Neuron (in vitro differentiated cells): ENCODE data around the gene SEZ6L.

Source experiments
- H2AFZ ChIP-seq: one replicate; pipeline ENCODE4 v1.6.1; 2013; ENCODE audit warnings: low read depth, mild to moderate bottlenecking, inconsistent platforms, low read length, moderate library complexity
- H3K27me3 ChIP-seq: one replicate; pipeline ENCODE4 v1.6.1; 2013; ENCODE audit warnings: low read length; ENCODE audit not compliant: insufficient read depth
- H3K36me3 ChIP-seq: one replicate; pipeline ENCODE4 v1.6.1; 2013; ENCODE audit warnings: low read length; ENCODE audit not compliant: insufficient read depth
- H3K4me1 ChIP-seq: one replicate; pipeline ENCODE4 v1.6.1; 2013; ENCODE audit warnings: low read length; ENCODE audit not compliant: insufficient read depth
- H3K4me3 ChIP-seq: 2 replicates; pipeline ENCODE4 v1.5.1; 2013; ENCODE audit warnings: mild to moderate bottlenecking, low read length, moderate library complexity
- H3K9me3 ChIP-seq: one replicate; pipeline ENCODE4 v1.6.1; 2013; ENCODE audit warnings: low read length

The SEZ6L gene

GRCh38 chr22:26322179-26322905 lies 153.1 kb downstream of the SEZ6L start:
- no peaks in the 10 kb centered on the region for H3K27me3 ChIP-seq
- H3K9me3 ChIP-seq = no peaks in the 10 kb centered on the region
- no peak overlapping the region for H3K4me3 ChIP-seq
- no peaks in the 10 kb centered on the region for H3K36me3 ChIP-seq
- H2AFZ ChIP-seq = no peak overlapping the region
- no peaks in the 10 kb centered on the region for H3K4me1 ChIP-seq

GRCh38 chr22:26323013-26323412 lies 153.8 kb downstream of the SEZ6L start:
- Histone ChIP-seq H3K4me1 (no peaks in the 10 kb centered on the region), H3K4me3 (no peak overlapping the region), H2AFZ (no peak overlapping the region), H3K9me3 (no peaks in the 10 kb centered on the region), H3K27me3 (no peaks in the 10 kb centered on the region), H3K36me3 (no peaks in the 10 kb centered on the region)

GRCh38 chr22:26324150-26324549 lies 154.9 kb downstream of the SEZ6L start:
- Histone ChIP-seq H3K4me1 (no peaks in the 10 kb centered on the region), H3K36me3 (no peaks in the 10 kb centered on the region), H3K9me3 (no peaks in the 10 kb centered on the region), H2AFZ (no peak overlapping the region), H3K4me3 (no peak overlapping the region), H3K27me3 (no peaks in the 10 kb centered on the region)

- no peaks in the 10 kb centered on the region for H3K4me1 ChIP-seq
- H3K27me3 ChIP-seq = no peaks in the 10 kb centered on the region
- no peaks in the 10 kb centered on the region for H3K9me3 ChIP-seq
- no peak overlapping the region for H2AFZ ChIP-seq
- H3K4me3 ChIP-seq = no peak overlapping the region
- no peaks in the 10 kb centered on the region for H3K36me3 ChIP-seq
Measured at GRCh38 chr22:26325641-26326040, 156.4 kb downstream of the SEZ6L start.

GRCh38 chr22:26326803-26327202 lies 157.5 kb downstream of the SEZ6L start:
- Histone ChIP-seq H3K27me3 (no peaks in the 10 kb centered on the region), H3K4me1 (no peaks in the 10 kb centered on the region), H3K36me3 (no peaks in the 10 kb centered on the region), H3K9me3 (no peaks in the 10 kb centered on the region), H3K4me3 (no peak overlapping the region), H2AFZ (no peak overlapping the region)

GRCh38 chr22:26327306-26327705 lies 158.0 kb downstream of the SEZ6L start:
- Histone ChIP-seq H2AFZ (no peak overlapping the region), H3K27me3 (no peaks in the 10 kb centered on the region), H3K36me3 (no peaks in the 10 kb centered on the region), H3K9me3 (no peaks in the 10 kb centered on the region), H3K4me1 (no peaks in the 10 kb centered on the region), H3K4me3 (no peak overlapping the region)

- H3K27me3 ChIP-seq = peaks cover 4% of the 10 kb centered on the region
- no peaks in the 10 kb centered on the region for H3K4me1 ChIP-seq
- H2AFZ ChIP-seq = no peak overlapping the region
- no peaks in the 10 kb centered on the region for H3K36me3 ChIP-seq
- no peak overlapping the region for H3K4me3 ChIP-seq
- no peaks in the 10 kb centered on the region for H3K9me3 ChIP-seq
Measured at GRCh38 chr22:26328221-26328620, 159.0 kb downstream of the SEZ6L start.

GRCh38 chr22:26330971-26331625 lies 161.8 kb downstream of the SEZ6L start:
- no peaks in the 10 kb centered on the region for H3K36me3 ChIP-seq
- no peak overlapping the region for H3K4me3 ChIP-seq
- peaks cover 16% of the 10 kb centered on the region for H3K27me3 ChIP-seq
- H3K9me3 ChIP-seq = no peaks in the 10 kb centered on the region
- H2AFZ ChIP-seq = no peak overlapping the region
- H3K4me1 ChIP-seq = no peaks in the 10 kb centered on the region

GRCh38 chr22:26333088-26333800 lies 164.0 kb downstream of the SEZ6L start:
- H3K27me3 ChIP-seq = peaks cover 19% of the 10 kb centered on the region
- H3K36me3 ChIP-seq = no peaks in the 10 kb centered on the region
- H3K9me3 ChIP-seq = no peaks in the 10 kb centered on the region
- H3K4me1 ChIP-seq = no peaks in the 10 kb centered on the region
- no peak overlapping the region for H2AFZ ChIP-seq
- no peak overlapping the region for H3K4me3 ChIP-seq

- Histone ChIP-seq H3K9me3 (no peaks in the 10 kb centered on the region), H3K27me3 (peaks cover 19% of the 10 kb centered on the region), H3K4me3 (no peak overlapping the region), H3K4me1 (no peaks in the 10 kb centered on the region), H3K36me3 (no peaks in the 10 kb centered on the region), H2AFZ (no peak overlapping the region)
Measured at GRCh38 chr22:26334232-26334631, 165.0 kb downstream of the SEZ6L start.

- Histone ChIP-seq H2AFZ (no peak overlapping the region), H3K4me3 (no peak overlapping the region), H3K4me1 (no peaks in the 10 kb centered on the region), H3K27me3 (peaks cover 19% of the 10 kb centered on the region), H3K9me3 (no peaks in the 10 kb centered on the region), H3K36me3 (no peaks in the 10 kb centered on the region)
Measured at GRCh38 chr22:26336773-26337172, 167.5 kb downstream of the SEZ6L start.

- no peaks in the 10 kb centered on the region for H3K36me3 ChIP-seq
- no peaks in the 10 kb centered on the region for H3K4me1 ChIP-seq
- no peaks in the 10 kb centered on the region for H3K9me3 ChIP-seq
- no peak overlapping the region for H2AFZ ChIP-seq
- no peak overlapping the region for H3K4me3 ChIP-seq
- peaks cover 14% of the 10 kb centered on the region for H3K27me3 ChIP-seq
Measured at GRCh38 chr22:26339755-26340154, 170.5 kb downstream of the SEZ6L start.

GRCh38 chr22:26342745-26343410 lies 173.6 kb downstream of the SEZ6L start:
- H3K36me3 ChIP-seq = no peaks in the 10 kb centered on the region
- no peaks in the 10 kb centered on the region for H3K27me3 ChIP-seq
- no peaks in the 10 kb centered on the region for H3K9me3 ChIP-seq
- no peaks in the 10 kb centered on the region for H3K4me1 ChIP-seq
- no peak overlapping the region for H2AFZ ChIP-seq
- no peak overlapping the region for H3K4me3 ChIP-seq
